PC-3 (cell line): Measurements from ENCODE around the gene KYAT1. TPM values are rescaled to one million over a fixed set of nuclear protein-coding genes. Genes with fewer than 3 reads are reported as not detected.

ENCODE experiments used
- ATAC-seq: fragments of 200-7000 bp; cut with Tn5 transposase; 2 replicates; pipeline ENCODE4 v1.9.1; 2020; ENCODE audit warnings: mild to moderate bottlenecking, moderate library complexity
- BruUV-seq: library from RNA; stranded (reverse); fragments of 400-500 nt; replicated peaks from 2 replicates; lab custom pipeline; 2021; lab: Mats Ljungman, UMichigan
- CTCF ChIA-PET: fragments of 300-600 bp; sonication (Branson Sonifier 250); formaldehyde crosslinking; loops from one replicate; lab custom pipeline; 2022; ENCODE audit warnings: antibody characterized with exemption; lab: Charles Lee
- POLR2A ChIA-PET: fragments of 300-600 bp; sonication (Branson Sonifier 250); formaldehyde crosslinking; loops from one replicate; lab custom pipeline; 2022; ENCODE audit warnings: antibody characterized with exemption; ENCODE audit not compliant: unreplicated experiment; lab: Charles Lee
- DNase-seq: peaks from one replicate; pipeline ENCODE4 v3.0.0-alpha.2; 2015
- H2AFZ ChIP-seq: fragments of 300-600 bp; sonication (generic); 2 replicates; pipeline ENCODE4 v1.6.0; 2016; ENCODE audit warnings: antibody characterized with exemption, low read length
- H3F3A ChIP-seq: fragments of 300-600 bp; sonication (generic); one replicate; pipeline ENCODE4 v1.6.0; 2017; ENCODE audit warnings: antibody characterized with exemption, low read length, control low read depth, mild to moderate bottlenecking; ENCODE audit not compliant: unreplicated experiment
- H3K27ac ChIP-seq: fragments of 300-600 bp; sonication (generic); 2 replicates; pipeline ENCODE4 v1.5.1; 2016; ENCODE audit warnings: mild to moderate bottlenecking, low read length
- H3K27me3 ChIP-seq: fragments of 300-600 bp; sonication (generic); 2 replicates; pipeline ENCODE4 v1.6.1; 2016; ENCODE audit warnings: low read length, mixed read lengths
- H3K36me3 ChIP-seq: fragments of 300-600 bp; sonication (generic); 2 replicates; pipeline ENCODE4 v1.6.1; 2016; ENCODE audit warnings: low read depth, mixed run types, low read length, mixed read lengths
- H3K4me1 ChIP-seq: fragments of 300-600 bp; sonication (generic); 2 replicates; pipeline ENCODE4 v1.5.1; 2016; ENCODE audit warnings: low read length; ENCODE audit not compliant: insufficient read depth
- H3K4me2 ChIP-seq: fragments of 300-600 bp; sonication (generic); 2 replicates; pipeline ENCODE4 v1.6.0; 2016; ENCODE audit warnings: low read length
- H3K4me3 ChIP-seq: fragments of 300-600 bp; sonication (generic); 2 replicates; pipeline ENCODE4 v1.5.1; 2016; ENCODE audit warnings: mild to moderate bottlenecking, low read length, mixed read lengths
- H3K79me2 ChIP-seq: fragments of 300-600 bp; sonication (generic); 2 replicates; pipeline ENCODE4 v1.6.1; 2017; ENCODE audit warnings: low read length, mixed read lengths
- H3K9ac ChIP-seq: fragments of 300-600 bp; sonication (generic); 2 replicates; pipeline ENCODE4 v1.6.0; 2016; ENCODE audit warnings: mild to moderate bottlenecking, low read length
- H3K9me2 ChIP-seq: fragments of 300-600 bp; sonication (generic); replicated peaks from 2 replicates; pipeline ENCODE4 v1.6.1; 2016; ENCODE audit warnings: mixed run types, low read length, mixed read lengths
- H3K9me3 ChIP-seq: fragments of 300-600 bp; sonication (generic); 2 replicates; pipeline ENCODE4 v1.6.1; 2016; ENCODE audit warnings: low read length, mixed read lengths
- H4K20me1 ChIP-seq: fragments of 300-600 bp; sonication (generic); 2 replicates; pipeline ENCODE4 v1.6.1; 2016; ENCODE audit warnings: low read length, mixed read lengths
- EZH2 ChIP-seq: fragments of 300-600 bp; sonication (generic); IDR thresholded peaks from one replicate; pipeline ENCODE4 v1.6.1; 2017; ENCODE audit warnings: antibody characterized with exemption, mild to moderate bottlenecking, low read length; ENCODE audit not compliant: unreplicated experiment
- EZH2phosphoT487 ChIP-seq: fragments of 300-600 bp; sonication (generic); IDR thresholded peaks from 2 replicates; pipeline ENCODE4 v1.6.1; 2018; ENCODE audit warnings: mild to moderate bottlenecking, antibody characterized with exemption, low read length, borderline replicate concordance
- intact Hi-C: fragments of 100-400 bp; cut with micrococcal nuclease; formaldehyde crosslinking; loops from 2 replicates; pipeline ENCODE4 v1.9.0; 2023
- total RNA-seq: library from RNA; depleted of rRNA; stranded (reverse); fragments of >200 nt; gene quantifications from 2 replicates; pipeline ENCODE4 v1.2.3, GENCODE V29; 2014; rRNA removed
- TF ChIP-seq, protein P1 (sequence below): fragments of 300-600 bp; sonication (generic); conservative IDR thresholded peaks from 2 replicates; pipeline ENCODE4 v1.5.1; 2017; ENCODE audit warnings: antibody characterized with exemption, low read depth, mild to moderate bottlenecking, low read length

KYAT1 gene
- total RNA-seq, 1 experiment from 2014 or later, result 7.4 TPM

DNA sequence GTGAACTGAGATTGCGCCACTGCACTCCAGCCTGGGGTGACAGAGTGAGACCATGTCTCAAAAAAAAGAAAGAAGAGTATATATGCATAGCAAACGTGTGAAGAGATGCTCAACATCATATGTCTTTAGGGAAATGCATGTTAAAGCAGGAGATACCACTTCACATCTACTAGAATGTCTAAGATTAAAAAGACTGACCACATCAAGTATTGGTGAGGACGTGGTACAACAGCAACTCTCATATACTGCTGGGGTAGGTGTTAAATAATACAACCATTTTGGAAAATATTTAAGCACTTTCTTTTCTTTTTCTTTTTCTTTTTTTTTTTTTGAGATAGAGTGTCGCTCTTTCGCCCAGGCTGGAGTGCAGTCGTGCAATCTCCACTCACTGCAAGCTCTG, 96.3 kb downstream of the KYAT1 start:
- DNase-seq (no peak), ATAC-seq (no peak)
- Histone ChIP-seq H3K9ac (no peak overlapping the region), H3K4me2 (no peak overlapping the region), H2AFZ (no peak overlapping the region), H3K36me3 (no peaks in the 10 kb centered on the region), H3K9me3 (no peaks in the 10 kb centered on the region), H3K79me2 (peaks cover 18% of the 10 kb centered on the region), H4K20me1 (no peaks in the 10 kb centered on the region), H3K27me3 (no peaks in the 10 kb centered on the region), H3K9me2 (no peaks in the 10 kb centered on the region), H3K27ac (no peak overlapping the region), H3K4me1 (peaks cover 11% of the 10 kb centered on the region), H3K4me3 (no peak overlapping the region), H3F3A (no peaks in the 10 kb centered on the region)
- POLR2A ChIA-PET, result no interaction called here
- CTCF ChIA-PET, result no interaction called here
- BruUV-seq, result no TSS peak
- intact Hi-C loops, result no loop called here
- TF ChIP-seq, protein P1, sequence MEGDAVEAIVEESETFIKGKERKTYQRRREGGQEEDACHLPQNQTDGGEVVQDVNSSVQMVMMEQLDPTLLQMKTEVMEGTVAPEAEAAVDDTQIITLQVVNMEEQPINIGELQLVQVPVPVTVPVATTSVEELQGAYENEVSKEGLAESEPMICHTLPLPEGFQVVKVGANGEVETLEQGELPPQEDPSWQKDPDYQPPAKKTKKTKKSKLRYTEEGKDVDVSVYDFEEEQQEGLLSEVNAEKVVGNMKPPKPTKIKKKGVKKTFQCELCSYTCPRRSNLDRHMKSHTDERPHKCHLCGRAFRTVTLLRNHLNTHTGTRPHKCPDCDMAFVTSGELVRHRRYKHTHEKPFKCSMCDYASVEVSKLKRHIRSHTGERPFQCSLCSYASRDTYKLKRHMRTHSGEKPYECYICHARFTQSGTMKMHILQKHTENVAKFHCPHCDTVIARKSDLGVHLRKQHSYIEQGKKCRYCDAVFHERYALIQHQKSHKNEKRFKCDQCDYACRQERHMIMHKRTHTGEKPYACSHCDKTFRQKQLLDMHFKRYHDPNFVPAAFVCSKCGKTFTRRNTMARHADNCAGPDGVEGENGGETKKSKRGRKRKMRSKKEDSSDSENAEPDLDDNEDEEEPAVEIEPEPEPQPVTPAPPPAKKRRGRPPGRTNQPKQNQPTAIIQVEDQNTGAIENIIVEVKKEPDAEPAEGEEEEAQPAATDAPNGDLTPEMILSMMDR, result no peak
- TF ChIP-seq EZH2phosphoT487 (no peak), EZH2 (no peak)

Other genes with a start within 250 kb of the KYAT1 start
- gene DYNC2I2, start 225.1 kb downstream of the KYAT1 start, total RNA-seq, result 185 and 196 TPM in 2 replicates
- gene SET, start 192.7 kb downstream of the KYAT1 start, total RNA-seq, result 647 and 709 TPM in 2 replicates
- 7.8 and 9.4 TPM in 2 replicates for gene PKN3, start 179.4 kb downstream of the KYAT1 start, total RNA-seq
- 82.4 and 86.1 TPM in 2 replicates for gene ZDHHC12, start 157.8 kb downstream of the KYAT1 start, total RNA-seq
- 14.8 and 20.6 TPM in 2 replicates for gene ZER1, start 110.0 kb downstream of the KYAT1 start, total RNA-seq
- 15.0 and 18.8 TPM in 2 replicates for gene TBC1D13, start 94.7 kb downstream of the KYAT1 start, total RNA-seq
- gene ENDOG, start 63.5 kb downstream of the KYAT1 start, total RNA-seq, result 37.0 and 51.5 TPM in 2 replicates
- 27.2 and 30.5 TPM in 2 replicates for gene SPOUT1, start 52.2 kb downstream of the KYAT1 start, total RNA-seq
- 58.9 and 65.5 TPM in 2 replicates for gene LRRC8A, start 183 bp upstream of the KYAT1 start, total RNA-seq
- 1.6 TPM in 1 of 2 replicates, not detected in the other for gene PHYHD1, start 39.0 kb upstream of the KYAT1 start, total RNA-seq
- 17.9 and 23.7 TPM in 2 replicates for gene DOLK, start 65.7 kb upstream of the KYAT1 start, total RNA-seq
- 48.0 and 52.0 TPM in 2 replicates for gene NUP188, start 65.7 kb upstream of the KYAT1 start, total RNA-seq
- 44.1 and 60.4 TPM in 2 replicates for gene SH3GLB2, start 146.4 kb upstream of the KYAT1 start, total RNA-seq
- gene MIGA2, start 154.7 kb upstream of the KYAT1 start, total RNA-seq, result 29.6 TPM in 2 replicates
- gene DOLPP1, start 199.2 kb upstream of the KYAT1 start, total RNA-seq, result 27.3 and 37.1 TPM in 2 replicates
- 12.8 and 16.1 TPM in 2 replicates for gene CRAT, start 228.8 kb upstream of the KYAT1 start, total RNA-seq
- gene PTPA, start 229.5 kb upstream of the KYAT1 start, total RNA-seq, result 138 and 154 TPM in 2 replicates